HepG2 (cell line): Measurements from ENCODE around the gene APOC3. TPM values are rescaled to one million over a fixed set of nuclear protein-coding genes. Genes with fewer than 3 reads are reported as not detected.

Experiments used
- BCL6 ChIP-seq: IDR thresholded peaks from 2 replicates; pipeline ENCODE4 v1.6.1; 2016; ENCODE audit warnings: missing genetic modification reagents, missing compliant biosample characterization
- HCFC1 ChIP-seq: fragments of 150-350 bp; IDR thresholded peaks from 2 replicates; pipeline ENCODE4 v1.6.1; 2014; ENCODE audit warnings: low read depth, low read length
- HNRNPL ChIP-seq: fragments of 200-400 bp; formaldehyde crosslinking; IDR thresholded peaks from 2 replicates; pipeline ENCODE4 v1.6.1; 2017; ENCODE audit warnings: mild to moderate bottlenecking, low read depth, low read length
- NFIC ChIP-seq: IDR thresholded peaks from 2 replicates; pipeline ENCODE4 v1.6.1; 2012; ENCODE audit warnings: mild to moderate bottlenecking, low read length, inconsistent platforms
- PAF1 ChIP-seq: IDR thresholded peaks from 2 replicates; pipeline ENCODE4 v1.6.1; 2016; ENCODE audit warnings: missing genetic modification reagents, missing compliant biosample characterization
- RARA ChIP-seq: IDR thresholded peaks from 2 replicates; pipeline ENCODE4 v1.6.1; 2016; ENCODE audit warnings: missing genetic modification reagents, missing compliant biosample characterization
- SMAD1 ChIP-seq: sonication (generic); formaldehyde crosslinking; IDR thresholded peaks from 2 replicates; pipeline ENCODE4 v1.4.0; 2020; ENCODE audit warnings: missing genetic modification reagents, low read depth, mild to moderate bottlenecking, borderline replicate concordance
- U2AF2 ChIP-seq: fragments of 200-400 bp; formaldehyde crosslinking; IDR thresholded peaks from 2 replicates; pipeline ENCODE4 v1.6.1; 2017; ENCODE audit warnings: low read depth, mild to moderate bottlenecking, low read length
- YY1 ChIP-seq: IDR thresholded peaks from 2 replicates; pipeline ENCODE4 v1.6.1; 2011; ENCODE audit warnings: low read length, low read depth, moderate library complexity, mild to moderate bottlenecking; ENCODE audit not compliant: insufficient read depth, insufficient replicate concordance
- ZFP36L2 ChIP-seq: sonication (generic); formaldehyde crosslinking; IDR thresholded peaks from 2 replicates; pipeline ENCODE4 v1.4.0; 2020; ENCODE audit warnings: missing genetic modification reagents
- ZMAT3 ChIP-seq: sonication (generic); formaldehyde crosslinking; conservative IDR thresholded peaks from 2 replicates; pipeline ENCODE4 v1.7.0; 2021; ENCODE audit warnings: missing genetic modification reagents
- ZNF317 ChIP-seq: sonication (generic); formaldehyde crosslinking; IDR thresholded peaks from 2 replicates; pipeline ENCODE4 v1.5.0; 2020; ENCODE audit warnings: mild to moderate bottlenecking, missing genetic modification reagents
- ZNF496 ChIP-seq: sonication (generic); formaldehyde crosslinking; IDR thresholded peaks from 2 replicates; pipeline ENCODE4 v1.8.1; 2023; ENCODE audit warnings: mild to moderate bottlenecking, moderate library complexity, missing genetic modification reagents; ENCODE audit not compliant: insufficient replicate concordance
- ZNF605 ChIP-seq: sonication (generic); formaldehyde crosslinking; IDR thresholded peaks from 2 replicates; pipeline ENCODE4 v1.8.0; 2022; ENCODE audit warnings: mild to moderate bottlenecking, missing genetic modification reagents
- ZNF615 ChIP-seq: sonication (generic); formaldehyde crosslinking; IDR thresholded peaks from 2 replicates; pipeline ENCODE4 v1.5.0; 2020; ENCODE audit warnings: mild to moderate bottlenecking, missing genetic modification reagents, borderline replicate concordance
- ZNF616 ChIP-seq: sonication (generic); formaldehyde crosslinking; IDR thresholded peaks from 2 replicates; pipeline ENCODE4 v1.5.0; 2020; ENCODE audit warnings: low read depth, mild to moderate bottlenecking, missing genetic modification reagents
- ZNF703 ChIP-seq: sonication (generic); formaldehyde crosslinking; IDR thresholded peaks from 2 replicates; pipeline ENCODE4 v1.5.1; 2020; ENCODE audit warnings: missing genetic modification reagents, mild to moderate bottlenecking, moderate library complexity, borderline replicate concordance
- ZSCAN30 ChIP-seq: sonication (generic); formaldehyde crosslinking; IDR thresholded peaks from 2 replicates; pipeline ENCODE4 v1.5.0; 2020; ENCODE audit warnings: mild to moderate bottlenecking, missing genetic modification reagents
- polyA plus RNA-seq, 8 experiments: library from polyadenylated mRNA; depleted of rRNA in 3 of 8; stranded (reverse) in 7 of 8; unstranded in 1 of 8; fragments of >200 nt; fragmentation: Illumina TruSeq in 4 of 8; extraction: Trizol in 4 of 8; gene quantifications; 2 replicates each; pipeline versions ENCODE4 v1.2.1 to v1.2.3, GENCODE V29; 2011 to 2016; ENCODE audit warnings: low read depth in 4 of 8, missing spikeins in 1 of 8, mixed read lengths in 1 of 8; ENCODE audit not compliant: insufficient read depth in 1 of 8
- total RNA-seq, 5 experiments: library from RNA; depleted of rRNA; stranded (reverse); fragments of >200 nt; fragmentation: Illumina TruSeq; extraction: Trizol; gene quantifications; 2 replicates each; pipeline ENCODE4 v1.2.3, GENCODE V29; 2016; ENCODE audit warnings: low read depth in 1 of 5
- TF ChIP-seq, protein P1 (sequence below): sonication (generic); formaldehyde crosslinking; IDR thresholded peaks from 2 replicates; pipeline ENCODE4 v1.5.0; 2020; ENCODE audit warnings: mild to moderate bottlenecking, missing genetic modification reagents, moderate library complexity
- TF ChIP-seq, protein P2 (sequence below): IDR thresholded peaks from 2 replicates; pipeline ENCODE4 v1.6.1; 2016; ENCODE audit warnings: missing biosample characterization, missing genetic modification reagents, low read depth
- TF ChIP-seq, protein P3 (sequence below): sonication (generic); formaldehyde crosslinking; IDR thresholded peaks from 2 replicates; pipeline ENCODE4 v1.5.1; 2020; ENCODE audit warnings: mild to moderate bottlenecking, missing genetic modification reagents, borderline replicate concordance

The APOC3 gene
- total and polyA plus RNA-seq, 2 of the 13 experiments (the other 11 are each of a cell fraction or from before 2014, with no cell fraction given), result 314 to 687 TPM

DNA sequence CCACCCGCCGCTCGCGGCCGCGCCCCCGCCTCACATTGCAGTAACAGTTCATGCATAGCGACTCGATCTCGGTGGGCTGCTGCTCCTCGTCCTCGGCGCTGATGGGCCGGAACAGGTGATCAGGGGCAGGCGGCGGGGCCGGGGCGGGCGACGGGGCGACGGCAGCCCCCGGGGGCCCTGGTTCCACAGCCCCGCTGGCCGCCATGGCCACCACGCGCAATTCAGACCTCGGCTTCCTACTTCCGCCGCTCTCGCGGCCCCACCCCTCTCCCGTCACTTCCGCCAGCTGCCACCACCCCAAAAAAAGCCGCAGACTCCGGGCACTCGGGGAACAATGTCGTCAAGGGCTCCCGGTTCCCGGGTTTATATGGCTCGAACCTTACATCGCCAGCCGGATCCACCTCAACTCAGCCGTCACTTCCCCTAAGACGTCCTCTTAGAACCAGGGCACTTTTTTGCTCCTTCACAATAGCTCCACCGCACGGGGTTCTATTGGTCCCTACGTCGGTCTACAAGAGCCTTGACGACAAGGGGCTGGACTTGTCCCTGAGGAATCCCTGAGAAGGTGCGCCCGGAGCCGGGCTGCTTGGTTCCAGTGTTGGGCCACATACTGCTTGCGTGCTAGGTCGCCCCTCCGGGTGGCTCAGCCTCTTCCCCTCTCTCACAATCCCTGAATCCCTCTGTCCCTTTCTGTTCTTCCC is 41.8 kb upstream of the APOC3 start, which contains the start of gene ZPR1 (continued):
- TF ChIP-seq, protein P1, sequence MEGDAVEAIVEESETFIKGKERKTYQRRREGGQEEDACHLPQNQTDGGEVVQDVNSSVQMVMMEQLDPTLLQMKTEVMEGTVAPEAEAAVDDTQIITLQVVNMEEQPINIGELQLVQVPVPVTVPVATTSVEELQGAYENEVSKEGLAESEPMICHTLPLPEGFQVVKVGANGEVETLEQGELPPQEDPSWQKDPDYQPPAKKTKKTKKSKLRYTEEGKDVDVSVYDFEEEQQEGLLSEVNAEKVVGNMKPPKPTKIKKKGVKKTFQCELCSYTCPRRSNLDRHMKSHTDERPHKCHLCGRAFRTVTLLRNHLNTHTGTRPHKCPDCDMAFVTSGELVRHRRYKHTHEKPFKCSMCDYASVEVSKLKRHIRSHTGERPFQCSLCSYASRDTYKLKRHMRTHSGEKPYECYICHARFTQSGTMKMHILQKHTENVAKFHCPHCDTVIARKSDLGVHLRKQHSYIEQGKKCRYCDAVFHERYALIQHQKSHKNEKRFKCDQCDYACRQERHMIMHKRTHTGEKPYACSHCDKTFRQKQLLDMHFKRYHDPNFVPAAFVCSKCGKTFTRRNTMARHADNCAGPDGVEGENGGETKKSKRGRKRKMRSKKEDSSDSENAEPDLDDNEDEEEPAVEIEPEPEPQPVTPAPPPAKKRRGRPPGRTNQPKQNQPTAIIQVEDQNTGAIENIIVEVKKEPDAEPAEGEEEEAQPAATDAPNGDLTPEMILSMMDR (CRISPR knock-in tag), result no peak
- TF ChIP-seq ZNF615 (no peak; the same call in 1 of the 2 replicates), BCL6 (0 out of 2 replicates have a peak, but pooled peaks have one; percentile 6), ZNF605 (CRISPR knock-in tag) (no peak), ZSCAN30 (CRISPR knock-in tag) (no peak), NFIC (no peak), HNRNPL (no peak), ZNF496 (CRISPR knock-in tag) (no peak), PAF1 (CRISPR knock-in tag) (no peak), ZNF703 (CRISPR knock-in tag) (no peak), ZNF317 (CRISPR knock-in tag) (no peak), RARA (CRISPR knock-in tag) (0 out of 2 replicates have a peak, but pooled peaks have one; percentile 25), U2AF2 (no peak), YY1 (peak; percentile 92), SMAD1 (CRISPR knock-in tag) (no peak; the same call in 1 of the 2 replicates), HCFC1 (no peak), ZMAT3 (CRISPR knock-in tag) (no peak), ZFP36L2 (CRISPR knock-in tag) (0 out of 2 replicates have a peak, but pooled peaks have one; percentile 43), ZNF616 (no peak)
- TF ChIP-seq, protein P2, sequence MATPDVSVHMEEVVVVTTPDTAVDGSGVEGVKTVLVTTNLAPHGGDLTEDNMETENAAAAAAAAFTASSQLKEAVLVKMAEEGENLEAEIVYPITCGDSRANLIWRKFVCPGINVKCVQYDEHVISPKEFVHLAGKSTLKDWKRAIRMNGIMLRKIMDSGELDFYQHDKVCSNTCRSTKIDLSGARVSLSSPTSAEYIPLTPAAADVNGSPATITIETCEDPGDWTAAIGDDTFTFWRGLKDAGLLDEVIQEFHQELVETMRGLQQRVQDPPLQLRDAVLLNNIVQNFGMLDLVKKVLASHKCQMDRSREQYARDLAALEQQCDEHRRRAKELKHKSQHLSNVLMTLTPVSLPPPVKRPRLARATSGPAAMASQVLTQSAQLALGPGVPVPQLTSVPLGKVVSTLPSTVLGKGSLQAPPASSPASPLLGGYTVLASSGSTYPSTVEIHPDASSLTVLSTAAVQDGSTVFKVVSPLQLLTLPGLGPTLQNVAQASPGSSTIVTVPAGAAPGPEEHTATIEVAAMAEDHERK, result no peak
- TF ChIP-seq, protein P3, sequence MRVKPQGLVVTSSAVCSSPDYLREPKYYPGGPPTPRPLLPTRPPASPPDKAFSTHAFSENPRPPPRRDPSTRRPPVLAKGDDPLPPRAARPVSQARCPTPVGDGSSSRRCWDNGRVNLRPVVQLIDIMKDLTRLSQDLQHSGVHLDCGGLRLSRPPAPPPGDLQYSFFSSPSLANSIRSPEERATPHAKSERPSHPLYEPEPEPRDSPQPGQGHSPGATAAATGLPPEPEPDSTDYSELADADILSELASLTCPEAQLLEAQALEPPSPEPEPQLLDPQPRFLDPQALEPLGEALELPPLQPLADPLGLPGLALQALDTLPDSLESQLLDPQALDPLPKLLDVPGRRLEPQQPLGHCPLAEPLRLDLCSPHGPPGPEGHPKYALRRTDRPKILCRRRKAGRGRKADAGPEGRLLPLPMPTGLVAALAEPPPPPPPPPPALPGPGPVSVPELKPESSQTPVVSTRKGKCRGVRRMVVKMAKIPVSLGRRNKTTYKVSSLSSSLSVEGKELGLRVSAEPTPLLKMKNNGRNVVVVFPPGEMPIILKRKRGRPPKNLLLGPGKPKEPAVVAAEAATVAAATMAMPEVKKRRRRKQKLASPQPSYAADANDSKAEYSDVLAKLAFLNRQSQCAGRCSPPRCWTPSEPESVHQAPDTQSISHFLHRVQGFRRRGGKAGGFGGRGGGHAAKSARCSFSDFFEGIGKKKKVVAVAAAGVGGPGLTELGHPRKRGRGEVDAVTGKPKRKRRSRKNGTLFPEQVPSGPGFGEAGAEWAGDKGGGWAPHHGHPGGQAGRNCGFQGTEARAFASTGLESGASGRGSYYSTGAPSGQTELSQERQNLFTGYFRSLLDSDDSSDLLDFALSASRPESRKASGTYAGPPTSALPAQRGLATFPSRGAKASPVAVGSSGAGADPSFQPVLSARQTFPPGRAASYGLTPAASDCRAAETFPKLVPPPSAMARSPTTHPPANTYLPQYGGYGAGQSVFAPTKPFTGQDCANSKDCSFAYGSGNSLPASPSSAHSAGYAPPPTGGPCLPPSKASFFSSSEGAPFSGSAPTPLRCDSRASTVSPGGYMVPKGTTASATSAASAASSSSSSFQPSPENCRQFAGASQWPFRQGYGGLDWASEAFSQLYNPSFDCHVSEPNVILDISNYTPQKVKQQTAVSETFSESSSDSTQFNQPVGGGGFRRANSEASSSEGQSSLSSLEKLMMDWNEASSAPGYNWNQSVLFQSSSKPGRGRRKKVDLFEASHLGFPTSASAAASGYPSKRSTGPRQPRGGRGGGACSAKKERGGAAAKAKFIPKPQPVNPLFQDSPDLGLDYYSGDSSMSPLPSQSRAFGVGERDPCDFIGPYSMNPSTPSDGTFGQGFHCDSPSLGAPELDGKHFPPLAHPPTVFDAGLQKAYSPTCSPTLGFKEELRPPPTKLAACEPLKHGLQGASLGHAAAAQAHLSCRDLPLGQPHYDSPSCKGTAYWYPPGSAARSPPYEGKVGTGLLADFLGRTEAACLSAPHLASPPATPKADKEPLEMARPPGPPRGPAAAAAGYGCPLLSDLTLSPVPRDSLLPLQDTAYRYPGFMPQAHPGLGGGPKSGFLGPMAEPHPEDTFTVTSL (CRISPR knock-in tag), result no peak
